ENCODE results near the gene RASSF1. TPM values are rescaled to one million over a fixed set of nuclear protein-coding genes. Genes with fewer than 3 reads are reported as not detected.

Gene RASSF1, protein sequence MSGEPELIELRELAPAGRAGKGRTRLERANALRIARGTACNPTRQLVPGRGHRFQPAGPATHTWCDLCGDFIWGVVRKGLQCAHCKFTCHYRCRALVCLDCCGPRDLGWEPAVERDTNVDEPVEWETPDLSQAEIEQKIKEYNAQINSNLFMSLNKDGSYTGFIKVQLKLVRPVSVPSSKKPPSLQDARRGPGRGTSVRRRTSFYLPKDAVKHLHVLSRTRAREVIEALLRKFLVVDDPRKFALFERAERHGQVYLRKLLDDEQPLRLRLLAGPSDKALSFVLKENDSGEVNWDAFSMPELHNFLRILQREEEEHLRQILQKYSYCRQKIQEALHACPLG
- total RNA-seq (2016; rRNA removed; fragmentation: Illumina TruSeq; extraction: Trizol), result 7.7 and 10.2 TPM in 2 replicates
- 2.7 TPM in 2 replicates for total RNA-seq (2016; cell fraction: cytosol; rRNA removed; fragmentation: Illumina TruSeq; extraction: Trizol; ENCODE audit: low read depth)
- 7.2 and 11.0 TPM in 2 replicates for total RNA-seq (2016; cell fraction: insoluble cytoplasmic fraction; rRNA removed; fragmentation: Illumina TruSeq; extraction: Trizol)
- total RNA-seq (2016; cell fraction: membrane; rRNA removed; fragmentation: Illumina TruSeq; extraction: Trizol), result 5.2 and 5.8 TPM in 2 replicates
- total RNA-seq (2016; cell fraction: nucleus; rRNA removed; fragmentation: Illumina TruSeq; extraction: Trizol), result 13.0 and 14.3 TPM in 2 replicates
- 27.5 and 28.6 TPM in 2 replicates for polyA plus RNA-seq (2011; rRNA removed)
- polyA plus RNA-seq (2011; cell fraction: cytosol; rRNA removed), result 23.8 and 31.2 TPM in 2 replicates
- 38.6 and 41.6 TPM in 2 replicates for polyA plus RNA-seq (2011; cell fraction: nucleus; rRNA removed)
- 11.2 and 17.2 TPM in 2 replicates for polyA plus RNA-seq (2012)
- 2.5 and 2.6 TPM in 2 replicates for polyA plus RNA-seq (2016; cell fraction: cytosol; fragmentation: Illumina TruSeq; extraction: Trizol; ENCODE audit: low read depth)
- polyA plus RNA-seq (2016; cell fraction: insoluble cytoplasmic fraction; fragmentation: Illumina TruSeq; extraction: Trizol; ENCODE audit: low read depth), result 7.5 and 8.1 TPM in 2 replicates
- polyA plus RNA-seq (2016; cell fraction: membrane; fragmentation: Illumina TruSeq; extraction: Trizol; ENCODE audit: low read depth), result 3.3 TPM in 2 replicates
- 32.3 and 32.6 TPM in 2 replicates for polyA plus RNA-seq (2016; cell fraction: nucleus; fragmentation: Illumina TruSeq; extraction: Trizol; ENCODE audit: insufficient read depth, low read depth)
- polyA minus RNA-seq (2011; rRNA and poly(A)+ RNA removed; ENCODE audit: low replicate concordance), result 14.7 and 35.5 TPM in 2 replicates
- 4.9 and 5.4 TPM in 2 replicates for polyA minus RNA-seq (2011; cell fraction: cytosol; rRNA and poly(A)+ RNA removed)
- 9.9 and 10.0 TPM in 2 replicates for polyA minus RNA-seq (2011; cell fraction: nucleus; rRNA and poly(A)+ RNA removed)
- Bru-seq, nascent RNA, result percentile 76 among the genes with signal in this experiment
- percentile 71 among the genes with signal in this experiment for BruChase-seq, experiment 1, labeled RNA remaining after a 6-hour chase
- percentile 79 among the genes with signal in this experiment for BruChase-seq, experiment 2, labeled RNA remaining after a 2-hour chase
- long read RNA-seq, experiment 1, transcript RASSF1-201 (5 exons, 1,757 nt), result major isoform, 12 of 14 reads
- long read RNA-seq, experiment 1, partial matches to known transcripts, result 2 of 14 reads
- long read RNA-seq, experiment 1, other reads (novel, unspliced or antisense), result 0 of 14 reads
- long read RNA-seq, experiment 2, transcript RASSF1-201 (5 exons, 1,757 nt), result major isoform, 26 of 32 reads
- long read RNA-seq, experiment 2, partial matches to known transcripts, result 2 of 32 reads
- long read RNA-seq, experiment 2, other reads (novel, unspliced or antisense), result 4 of 32 reads

DNA sequence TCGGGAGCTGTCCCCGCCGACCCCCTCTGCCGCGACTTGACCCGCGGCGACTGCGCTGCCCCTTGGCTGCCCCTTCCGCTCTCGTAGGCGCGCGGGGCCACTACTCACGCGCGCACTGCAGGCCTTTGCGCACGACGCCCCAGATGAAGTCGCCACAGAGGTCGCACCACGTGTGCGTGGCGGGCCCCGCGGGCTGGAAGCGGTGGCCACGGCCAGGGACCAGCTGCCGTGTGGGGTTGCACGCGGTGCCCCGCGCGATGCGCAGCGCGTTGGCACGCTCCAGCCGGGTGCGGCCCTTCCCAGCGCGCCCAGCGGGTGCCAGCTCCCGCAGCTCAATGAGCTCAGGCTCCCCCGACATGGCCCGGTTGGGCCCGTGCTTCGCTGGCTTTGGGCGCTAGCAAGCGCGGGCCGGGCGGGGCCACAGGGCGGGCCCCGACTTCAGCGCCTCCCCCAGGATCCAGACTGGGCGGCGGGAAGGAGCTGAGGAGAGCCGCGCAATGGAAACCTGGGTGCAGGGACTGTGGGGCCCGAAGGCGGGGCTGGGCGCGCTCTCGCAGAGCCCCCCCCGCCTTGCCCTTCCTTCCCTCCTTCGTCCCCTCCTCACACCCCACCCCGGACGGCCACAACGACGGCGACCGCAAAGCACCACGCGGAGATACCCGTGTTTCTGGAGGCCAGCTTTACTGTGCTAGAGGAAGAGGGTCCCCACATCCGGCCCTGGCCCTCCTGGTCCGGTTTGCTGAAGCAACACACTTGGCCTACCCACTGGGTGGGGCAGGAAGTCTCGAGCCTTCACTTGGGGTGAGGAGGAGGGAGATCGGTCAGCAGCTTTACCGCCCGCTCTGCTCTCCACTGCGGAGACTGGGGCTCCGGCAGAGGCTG is at the start of gene RASSF1:
RASSF1 (minus strand) TSS at position 389 of the 882 bp plus-strand sequence; CDS start at position 358, 31 bp downstream.
- in situ Hi-C loops (cut with HindIII; ENCODE audit: extremely low pct_ligation_motif_present, low pct_unique_long_range_greater_than_20kb) (loop anchor here (10.0 kb wide), 1 partner anchor 204 kb away; no protein-coding TSS in a partner anchor), intact Hi-C loops (cut with micrococcal nuclease; ENCODE audit: unreplicated experiment) (loop anchor here (10.0 kb wide), 1 partner anchor 204 kb away; no protein-coding TSS in a partner anchor)
- Histone ChIP-seq H4K20me1 (ENCODE audit: insufficient read depth, low read length) (no peaks in the 10 kb centered on the region), H3K4me2 (ENCODE audit: low read depth, low read length) (no peak within 1 kb of the TSS), H3K9ac (ENCODE audit: insufficient read depth, low read depth, low read length) (no peak within 1 kb of the TSS), H3K4me1 (ENCODE audit: insufficient read depth, low read length) (peaks cover 57% of the 10 kb centered on the region), H3K4me3 (replicated peaks in 1 of 3; ENCODE audit: insufficient read depth in 1 of 3, low read depth in 2 of 3, low read length in 3 of 3) (no peak within 1 kb of the TSS), H3K9me3 (ENCODE audit: low read length) (no peaks in the 10 kb centered on the region), H3K27me3 (ENCODE audit: control insufficient read depth in 1 of 2, insufficient read depth in 2 of 2, low read length in 2 of 2) (peaks cover 1 to 2% of the 10 kb centered on the region in 2 experiments; a peak in 1 of 5 replicates), H2AFZ (ENCODE audit: low read length) (no peak within 1 kb of the TSS), H3K79me2 (ENCODE audit: insufficient read depth, low read length) (peaks cover 12% of the 10 kb centered on the region), H3K36me3 (replicated peaks in 1 of 2; ENCODE audit: control insufficient read depth in 1 of 2, insufficient read depth in 2 of 2, low read length in 2 of 2) (no peaks in the 10 kb centered on the region), H3K27ac (ENCODE audit: extremely low read length, insufficient read depth, low read length) (no peak within 1 kb of the TSS)
- ChIA-PET CTCF (ENCODE audit: low intra/inter-chr PET ratio, low total read pairs) (no interaction called here), POLR2A (no interaction called here)
- no peak for DNase-seq (ENCODE audit: low spot score)
- no peak for ATAC-seq
- no peak for FAIRE-seq
- 93% methylated on average over 78 of the region's 85 CpGs for WGBS (ENCODE audit: low lambda C conversion rate)
- no TSS peak for BruUV-seq (replicated peaks)
- TF ChIP-seq, protein P1, sequence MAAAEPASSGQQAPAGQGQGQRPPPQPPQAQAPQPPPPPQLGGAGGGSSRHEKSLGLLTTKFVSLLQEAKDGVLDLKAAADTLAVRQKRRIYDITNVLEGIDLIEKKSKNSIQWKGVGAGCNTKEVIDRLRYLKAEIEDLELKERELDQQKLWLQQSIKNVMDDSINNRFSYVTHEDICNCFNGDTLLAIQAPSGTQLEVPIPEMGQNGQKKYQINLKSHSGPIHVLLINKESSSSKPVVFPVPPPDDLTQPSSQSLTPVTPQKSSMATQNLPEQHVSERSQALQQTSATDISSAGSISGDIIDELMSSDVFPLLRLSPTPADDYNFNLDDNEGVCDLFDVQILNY (CRISPR knock-in tag; conservative IDR thresholded peaks at IDR 0.05), result no peak
- TF ChIP-seq, protein P2, sequence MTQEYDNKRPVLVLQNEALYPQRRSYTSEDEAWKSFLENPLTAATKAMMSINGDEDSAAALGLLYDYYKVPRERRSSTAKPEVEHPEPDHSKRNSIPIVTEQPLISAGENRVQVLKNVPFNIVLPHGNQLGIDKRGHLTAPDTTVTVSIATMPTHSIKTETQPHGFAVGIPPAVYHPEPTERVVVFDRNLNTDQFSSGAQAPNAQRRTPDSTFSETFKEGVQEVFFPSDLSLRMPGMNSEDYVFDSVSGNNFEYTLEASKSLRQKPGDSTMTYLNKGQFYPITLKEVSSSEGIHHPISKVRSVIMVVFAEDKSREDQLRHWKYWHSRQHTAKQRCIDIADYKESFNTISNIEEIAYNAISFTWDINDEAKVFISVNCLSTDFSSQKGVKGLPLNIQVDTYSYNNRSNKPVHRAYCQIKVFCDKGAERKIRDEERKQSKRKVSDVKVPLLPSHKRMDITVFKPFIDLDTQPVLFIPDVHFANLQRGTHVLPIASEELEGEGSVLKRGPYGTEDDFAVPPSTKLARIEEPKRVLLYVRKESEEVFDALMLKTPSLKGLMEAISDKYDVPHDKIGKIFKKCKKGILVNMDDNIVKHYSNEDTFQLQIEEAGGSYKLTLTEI (CRISPR knock-in tag; conservative IDR thresholded peaks at IDR 0.05), result no peak
- TF ChIP-seq ZKSCAN1 (IDR thresholded peaks at IDR 0.05; ENCODE audit: low read length), result no peak
- TF ChIP-seq, protein P3, sequence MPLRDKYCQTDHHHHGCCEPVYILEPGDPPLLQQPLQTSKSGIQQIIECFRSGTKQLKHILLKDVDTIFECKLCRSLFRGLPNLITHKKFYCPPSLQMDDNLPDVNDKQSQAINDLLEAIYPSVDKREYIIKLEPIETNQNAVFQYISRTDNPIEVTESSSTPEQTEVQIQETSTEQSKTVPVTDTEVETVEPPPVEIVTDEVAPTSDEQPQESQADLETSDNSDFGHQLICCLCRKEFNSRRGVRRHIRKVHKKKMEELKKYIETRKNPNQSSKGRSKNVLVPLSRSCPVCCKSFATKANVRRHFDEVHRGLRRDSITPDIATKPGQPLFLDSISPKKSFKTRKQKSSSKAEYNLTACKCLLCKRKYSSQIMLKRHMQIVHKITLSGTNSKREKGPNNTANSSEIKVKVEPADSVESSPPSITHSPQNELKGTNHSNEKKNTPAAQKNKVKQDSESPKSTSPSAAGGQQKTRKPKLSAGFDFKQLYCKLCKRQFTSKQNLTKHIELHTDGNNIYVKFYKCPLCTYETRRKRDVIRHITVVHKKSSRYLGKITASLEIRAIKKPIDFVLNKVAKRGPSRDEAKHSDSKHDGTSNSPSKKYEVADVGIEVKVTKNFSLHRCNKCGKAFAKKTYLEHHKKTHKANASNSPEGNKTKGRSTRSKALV (CRISPR knock-in tag; IDR thresholded peaks at IDR 0.05), result no peak
- TF ChIP-seq NCOA5 (CRISPR knock-in tag; IDR thresholded peaks at IDR 0.05), result no peak
- TF ChIP-seq, protein P4, sequence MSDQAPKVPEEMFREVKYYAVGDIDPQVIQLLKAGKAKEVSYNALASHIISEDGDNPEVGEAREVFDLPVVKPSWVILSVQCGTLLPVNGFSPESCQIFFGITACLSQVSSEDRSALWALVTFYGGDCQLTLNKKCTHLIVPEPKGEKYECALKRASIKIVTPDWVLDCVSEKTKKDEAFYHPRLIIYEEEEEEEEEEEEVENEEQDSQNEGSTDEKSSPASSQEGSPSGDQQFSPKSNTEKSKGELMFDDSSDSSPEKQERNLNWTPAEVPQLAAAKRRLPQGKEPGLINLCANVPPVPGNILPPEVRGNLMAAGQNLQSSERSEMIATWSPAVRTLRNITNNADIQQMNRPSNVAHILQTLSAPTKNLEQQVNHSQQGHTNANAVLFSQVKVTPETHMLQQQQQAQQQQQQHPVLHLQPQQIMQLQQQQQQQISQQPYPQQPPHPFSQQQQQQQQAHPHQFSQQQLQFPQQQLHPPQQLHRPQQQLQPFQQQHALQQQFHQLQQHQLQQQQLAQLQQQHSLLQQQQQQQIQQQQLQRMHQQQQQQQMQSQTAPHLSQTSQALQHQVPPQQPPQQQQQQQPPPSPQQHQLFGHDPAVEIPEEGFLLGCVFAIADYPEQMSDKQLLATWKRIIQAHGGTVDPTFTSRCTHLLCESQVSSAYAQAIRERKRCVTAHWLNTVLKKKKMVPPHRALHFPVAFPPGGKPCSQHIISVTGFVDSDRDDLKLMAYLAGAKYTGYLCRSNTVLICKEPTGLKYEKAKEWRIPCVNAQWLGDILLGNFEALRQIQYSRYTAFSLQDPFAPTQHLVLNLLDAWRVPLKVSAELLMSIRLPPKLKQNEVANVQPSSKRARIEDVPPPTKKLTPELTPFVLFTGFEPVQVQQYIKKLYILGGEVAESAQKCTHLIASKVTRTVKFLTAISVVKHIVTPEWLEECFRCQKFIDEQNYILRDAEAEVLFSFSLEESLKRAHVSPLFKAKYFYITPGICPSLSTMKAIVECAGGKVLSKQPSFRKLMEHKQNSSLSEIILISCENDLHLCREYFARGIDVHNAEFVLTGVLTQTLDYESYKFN (CRISPR knock-in tag; conservative IDR thresholded peaks at IDR 0.05), result no peak
